Stimulated activated CD8-positive, alpha-beta memory T cell treated with anti-CD3 and anti-CD28 coated beads, Interleukin-2, amount 100 ng/mL, for 1 hour (primary cell): ENCODE data around the gene BPHL.
"Not testable (repeated sequence)": the region's sequence is repeated elsewhere in the genome, so short reads cannot be mapped to it uniquely, and the experiment has no call there.

Experiments
- DNase-seq, 2 donors: peaks; one replicate each; pipeline ENCODE4 v3.0.0-alpha.2; 2020; ENCODE audit warnings: low read depth in 2 of 2

BPHL gene

GRCh38 chr6:3156184-3157130 lies 37.9 kb downstream of the BPHL start:
- DNase-seq: not testable (repeated sequence)

- peak; percentile 74 to 84 for DNase-seq
These were observed 38.8 kb downstream of the BPHL start, which contains the start of gene TUBB2A for GRCh38 chr6:3157131-3157933. TSS of gene TUBB2A (minus strand) at chr6:3157544. CDS start at chr6:3157463, 81 bp downstream.

GRCh38 chr6:3159805-3160781 lies 41.6 kb downstream of the BPHL start:
- DNase-seq: peak in 1 of 2 donors; percentile 47

GRCh38 chr6:3162067-3162497 lies 43.6 kb downstream of the BPHL start:
- no peak for DNase-seq

- peak; percentile 37 to 40 for DNase-seq
These were observed 44.2 kb downstream of the BPHL start for GRCh38 chr6:3162565-3163247.

GRCh38 chr6:3163248-3163594 lies 44.7 kb downstream of the BPHL start:
- no peak for DNase-seq

- no peak for DNase-seq
These were observed 45.9 kb downstream of the BPHL start for GRCh38 chr6:3164388-3164787.

GRCh38 chr6:3165631-3166534 lies 47.4 kb downstream of the BPHL start:
- no peak for DNase-seq

GRCh38 chr6:3166535-3167225 lies 48.2 kb downstream of the BPHL start:
- DNase-seq: not testable (repeated sequence)

- DNase-seq: not testable (repeated sequence)
These were observed 49.5 kb downstream of the BPHL start for GRCh38 chr6:3168046-3168445.

GRCh38 chr6:3170676-3171075 lies 52.2 kb downstream of the BPHL start:
- DNase-seq: not testable (repeated sequence)

- DNase-seq: not testable (repeated sequence)
These were observed 53.0 kb downstream of the BPHL start for GRCh38 chr6:3171313-3172175.

GRCh38 chr6:3172789-3173188 lies 54.3 kb downstream of the BPHL start:
- not testable (repeated sequence) for DNase-seq

- not testable (repeated sequence) for DNase-seq
These were observed 55.2 kb downstream of the BPHL start for GRCh38 chr6:3173636-3174089.

GRCh38 chr6:3175715-3176402 lies 57.3 kb downstream of the BPHL start:
- DNase-seq: no peak

- DNase-seq: no peak
These were observed 58.2 kb downstream of the BPHL start for GRCh38 chr6:3176562-3177355.
